WERI-Rb-1 (cell line): ENCODE measurements around the gene NIPAL4.

ENCODE experiments used
- DNase-seq: peaks from one replicate; pipeline ENCODE4 v3.0.0-alpha.2; 2020
- H3K27ac ChIP-seq: fragments of 250-450 bp; sonication (Bioruptor Pico); 2 replicates; pipeline ENCODE4 v1.5.1; 2020; ENCODE audit warnings: mild to moderate bottlenecking, moderate library complexity
- H3K27me3 ChIP-seq: fragments of 250-450 bp; sonication (Bioruptor Pico); 2 replicates; pipeline ENCODE4 v1.5.1; 2021; ENCODE audit warnings: mild to moderate bottlenecking, low read depth, moderate library complexity; ENCODE audit not compliant: insufficient read depth, severe bottlenecking
- H3K36me3 ChIP-seq: fragments of 250-450 bp; sonication (Bioruptor Pico); 2 replicates; pipeline ENCODE4 v1.5.1; 2020; ENCODE audit warnings: mild to moderate bottlenecking, moderate library complexity
- H3K4me3 ChIP-seq: 2 replicates; pipeline ENCODE4 v1.5.1; 2011; ENCODE audit warnings: low read depth, mild to moderate bottlenecking, control low read depth, low read length
- H3K9me3 ChIP-seq: fragments of 250-450 bp; sonication (Bioruptor Pico); 2 replicates; pipeline ENCODE4 v1.5.1; 2021; ENCODE audit warnings: mild to moderate bottlenecking, moderate library complexity; ENCODE audit not compliant: severe bottlenecking
- TF ChIP-seq, protein P1 (sequence below): IDR thresholded peaks from 2 replicates; pipeline ENCODE4 v1.5.1; 2011; ENCODE audit warnings: low read depth, mild to moderate bottlenecking, control low read depth, inconsistent platforms, low read length

NIPAL4 gene

DNA sequence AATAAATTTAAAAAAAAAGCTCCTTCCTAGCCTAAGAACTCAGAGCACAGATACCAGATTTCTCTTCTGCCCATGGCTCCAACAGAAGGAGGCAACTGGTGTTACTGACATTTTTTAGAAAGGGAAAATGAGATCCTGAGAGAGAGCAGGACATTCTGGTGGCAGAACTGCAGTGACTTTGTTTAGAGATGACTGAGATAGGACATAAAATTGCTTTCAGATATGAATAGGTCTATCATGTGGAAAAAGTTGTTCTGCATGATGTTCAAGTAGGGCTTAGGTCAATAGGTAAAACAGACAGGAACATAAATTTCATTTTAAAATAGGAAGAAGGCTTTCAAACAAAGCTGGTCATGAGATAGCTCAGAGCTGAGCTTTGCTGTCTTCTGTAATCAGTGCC is 49.6 kb downstream of the NIPAL4 start:
- Histone ChIP-seq H3K27ac (no peak overlapping the region), H3K27me3 (no peaks in the 10 kb centered on the region), H3K4me3 (no peak overlapping the region), H3K9me3 (no peaks in the 10 kb centered on the region), H3K36me3 (0 out of 2 replicates have a peak, but pooled peaks cover 3% of the 10 kb centered on the region)
- TF ChIP-seq, protein P1, sequence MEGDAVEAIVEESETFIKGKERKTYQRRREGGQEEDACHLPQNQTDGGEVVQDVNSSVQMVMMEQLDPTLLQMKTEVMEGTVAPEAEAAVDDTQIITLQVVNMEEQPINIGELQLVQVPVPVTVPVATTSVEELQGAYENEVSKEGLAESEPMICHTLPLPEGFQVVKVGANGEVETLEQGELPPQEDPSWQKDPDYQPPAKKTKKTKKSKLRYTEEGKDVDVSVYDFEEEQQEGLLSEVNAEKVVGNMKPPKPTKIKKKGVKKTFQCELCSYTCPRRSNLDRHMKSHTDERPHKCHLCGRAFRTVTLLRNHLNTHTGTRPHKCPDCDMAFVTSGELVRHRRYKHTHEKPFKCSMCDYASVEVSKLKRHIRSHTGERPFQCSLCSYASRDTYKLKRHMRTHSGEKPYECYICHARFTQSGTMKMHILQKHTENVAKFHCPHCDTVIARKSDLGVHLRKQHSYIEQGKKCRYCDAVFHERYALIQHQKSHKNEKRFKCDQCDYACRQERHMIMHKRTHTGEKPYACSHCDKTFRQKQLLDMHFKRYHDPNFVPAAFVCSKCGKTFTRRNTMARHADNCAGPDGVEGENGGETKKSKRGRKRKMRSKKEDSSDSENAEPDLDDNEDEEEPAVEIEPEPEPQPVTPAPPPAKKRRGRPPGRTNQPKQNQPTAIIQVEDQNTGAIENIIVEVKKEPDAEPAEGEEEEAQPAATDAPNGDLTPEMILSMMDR, result no peak
- no peak for DNase-seq

DNA sequence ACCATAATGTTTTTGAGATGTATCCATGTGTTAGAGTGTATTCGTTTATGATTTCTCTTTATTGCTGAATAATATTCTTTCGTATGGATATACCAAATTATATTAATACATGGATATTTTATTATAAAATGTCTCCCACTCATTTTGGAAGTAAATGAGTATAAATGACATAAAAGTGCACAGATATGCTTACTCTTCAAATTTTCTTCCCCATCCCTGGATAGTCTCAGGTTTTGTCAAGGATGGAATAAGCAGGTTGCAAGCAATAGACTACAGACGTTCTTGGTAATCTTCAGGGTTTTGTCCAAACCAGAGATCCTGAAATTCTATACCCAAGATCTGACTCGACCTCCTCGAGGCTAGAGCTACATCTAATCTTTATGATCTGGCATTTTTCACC is 50.7 kb downstream of the NIPAL4 start:
- Histone ChIP-seq H3K27ac (no peak overlapping the region), H3K9me3 (no peaks in the 10 kb centered on the region), H3K27me3 (no peaks in the 10 kb centered on the region), H3K4me3 (no peak overlapping the region), H3K36me3 (0 out of 2 replicates have a peak, but pooled peaks cover 3% of the 10 kb centered on the region)
- TF ChIP-seq, protein P1, result no peak
- no peak for DNase-seq

DNA sequence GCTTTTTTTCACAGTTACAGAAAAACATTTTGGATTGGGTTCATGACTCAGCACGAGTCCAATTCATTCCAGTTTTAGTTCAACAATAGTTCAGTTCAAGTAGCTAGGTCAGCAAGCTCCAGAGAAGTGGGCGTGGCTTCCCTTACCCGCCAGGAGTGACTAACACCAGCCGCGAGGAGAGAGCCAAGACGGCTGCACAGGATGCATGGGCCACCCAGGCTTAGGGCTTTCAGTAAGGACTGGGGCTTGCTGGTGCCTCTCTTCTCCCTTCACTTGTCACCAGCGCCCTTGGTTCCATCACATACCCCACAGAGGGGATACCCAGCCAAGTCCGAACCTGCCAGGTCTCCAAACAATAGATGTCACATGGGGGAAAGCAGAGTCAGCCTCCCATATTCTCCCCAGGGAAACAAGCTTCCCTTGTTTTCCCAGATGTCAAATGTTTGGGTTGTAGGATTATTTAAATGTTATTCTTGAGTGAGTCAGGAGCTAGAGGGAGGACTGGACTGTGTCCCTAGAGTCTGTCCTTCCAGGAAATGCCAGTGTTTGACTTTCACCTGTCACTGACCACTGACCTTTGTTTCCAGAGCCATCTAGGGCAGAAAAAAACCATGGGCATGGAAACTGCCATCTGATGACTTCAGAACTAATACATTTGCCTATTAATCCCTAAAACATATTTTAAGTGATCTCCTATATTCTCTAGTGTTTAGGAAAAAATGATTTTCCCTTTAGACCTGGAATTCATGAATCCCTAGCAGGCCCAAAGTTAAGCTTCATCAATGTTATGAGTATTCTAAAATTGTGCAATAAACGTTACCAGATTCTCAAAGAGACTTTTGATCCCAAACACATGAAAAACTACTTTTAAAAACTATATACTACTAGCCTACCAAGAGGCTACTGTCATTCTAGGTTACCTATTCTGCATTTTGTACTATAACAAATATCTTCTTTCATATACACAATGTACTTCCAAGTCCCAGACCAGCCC is 51.9 kb downstream of the NIPAL4 start:
- TF ChIP-seq, protein P1, result no peak
- no peaks in the 10 kb centered on the region for H3K27me3 ChIP-seq
- no peak overlapping the region for H3K27ac ChIP-seq
- no peaks in the 10 kb centered on the region for H3K9me3 ChIP-seq
- H3K36me3 ChIP-seq, result 0 out of 2 replicates have a peak, but pooled peaks cover 3% of the 10 kb centered on the region
- no peak for DNase-seq
- H3K4me3 ChIP-seq, result no peak overlapping the region

DNA sequence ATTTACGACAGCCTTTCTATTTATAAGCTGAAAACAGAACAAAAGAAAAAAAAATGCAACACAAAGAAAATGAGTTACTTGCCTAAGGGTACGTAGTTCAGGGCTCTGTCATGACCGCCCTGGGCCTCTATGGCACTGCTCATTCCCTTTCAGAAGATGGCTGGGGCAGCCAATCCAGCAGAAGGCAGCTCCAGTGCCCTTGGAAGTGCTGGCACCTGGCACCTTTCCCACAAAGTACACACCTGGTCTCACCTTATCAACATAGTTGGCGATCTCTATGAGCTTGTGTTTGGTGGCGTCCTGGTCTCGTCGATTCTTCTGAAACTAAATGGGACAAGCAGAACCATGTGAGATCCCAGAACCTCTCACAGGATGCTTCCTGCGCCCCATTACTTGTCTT is 53.2 kb downstream of the NIPAL4 start:
- no peak for DNase-seq
- Histone ChIP-seq H3K36me3 (0 out of 2 replicates have a peak, but pooled peaks cover 3% of the 10 kb centered on the region), H3K4me3 (no peak overlapping the region), H3K27me3 (no peaks in the 10 kb centered on the region), H3K9me3 (no peaks in the 10 kb centered on the region), H3K27ac (no peak overlapping the region)
- TF ChIP-seq, protein P1, result no peak

DNA sequence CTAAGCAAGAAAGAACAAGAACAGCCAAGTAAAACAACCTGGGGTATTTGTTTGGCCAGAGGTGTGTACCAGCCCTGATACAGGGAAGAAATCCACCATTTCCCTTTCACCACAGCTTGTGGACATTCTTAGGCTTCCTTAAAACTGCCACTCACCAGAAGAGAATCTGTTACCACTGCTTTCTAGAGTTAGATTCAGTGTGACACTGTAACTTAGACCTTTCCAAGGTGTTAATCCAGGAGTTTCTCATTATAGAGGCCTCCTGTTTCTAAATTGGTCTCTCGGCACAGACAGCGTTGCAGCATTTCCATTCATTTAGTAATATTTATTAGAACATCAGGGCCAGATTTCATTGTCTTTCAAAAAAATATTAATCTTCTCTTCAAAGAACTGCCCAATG is 55.0 kb downstream of the NIPAL4 start:
- Histone ChIP-seq H3K9me3 (no peaks in the 10 kb centered on the region), H3K36me3 (no peaks in the 10 kb centered on the region), H3K27ac (no peak overlapping the region), H3K27me3 (no peaks in the 10 kb centered on the region), H3K4me3 (no peak overlapping the region)
- DNase-seq, result no peak
- TF ChIP-seq, protein P1, result no peak
